Occipital lobe (tissue), 2 donors: Measurements from ENCODE around the gene OLFML3. TPM values are rescaled to one million over a fixed set of nuclear protein-coding genes. Genes with fewer than 3 reads are reported as not detected.
"Not testable (repeated sequence)": the region's sequence is repeated elsewhere in the genome, so short reads cannot be mapped to it uniquely, and the experiment has no call there.

Experiments used
- DNase-seq: peaks from one replicate; lab custom pipeline; 2025; lab: John Stamatoyannopoulos, UW
- total RNA-seq: library from RNA; depleted of rRNA; stranded (reverse); fragments of >200 nt; gene quantifications from one replicate; pipeline ENCODE4 v1.2.3, GENCODE V29; 2014

Gene OLFML3
- total RNA-seq, 1 donor from 2014 or later, result 22.5 TPM

GRCh38 chr1:113990961-113991360 lies 11.7 kb downstream of the OLFML3 start:
- DNase-seq, result no peak

- DNase-seq, result no peak
Observed at GRCh38 chr1:113991467-113991997, 12.3 kb downstream of the OLFML3 start.

- no peak for DNase-seq
Observed at GRCh38 chr1:113993072-113993471, 13.8 kb downstream of the OLFML3 start.

GRCh38 chr1:113993766-113994165 lies 14.5 kb downstream of the OLFML3 start:
- DNase-seq, result no peak

- DNase-seq, result no peak
Observed at GRCh38 chr1:113995382-113995781, 16.1 kb downstream of the OLFML3 start.

GRCh38 chr1:113998361-113998760 lies 19.1 kb downstream of the OLFML3 start:
- no peak for DNase-seq

DNA sequence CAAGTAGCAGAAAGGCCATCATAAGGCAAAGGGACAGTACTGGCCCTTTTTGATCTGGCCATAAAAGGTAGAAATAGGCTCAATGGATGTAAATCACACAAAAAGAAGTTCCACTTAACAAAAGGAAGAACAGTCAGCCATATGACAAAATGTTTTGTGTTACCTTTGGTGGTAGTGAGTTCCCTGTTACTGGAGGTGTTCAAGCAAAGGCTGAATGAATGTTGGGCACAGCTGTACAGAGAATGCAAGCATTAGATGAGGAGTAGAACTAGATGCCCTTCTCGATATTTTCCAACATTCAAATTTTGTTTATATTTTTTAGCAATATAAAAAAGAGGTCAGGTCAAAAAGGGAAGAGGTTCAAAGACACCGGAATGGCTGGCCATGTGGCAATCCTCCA lies 20.0 kb downstream of the OLFML3 start:
- DNase-seq, result no peak

GRCh38 chr1:113999799-114000198 lies 20.5 kb downstream of the OLFML3 start:
- no peak for DNase-seq

- DNase-seq, result no peak
Observed at GRCh38 chr1:114000406-114000805, 21.1 kb downstream of the OLFML3 start.

GRCh38 chr1:114002492-114003239 lies 23.4 kb downstream of the OLFML3 start:
- no peak for DNase-seq

DNA sequence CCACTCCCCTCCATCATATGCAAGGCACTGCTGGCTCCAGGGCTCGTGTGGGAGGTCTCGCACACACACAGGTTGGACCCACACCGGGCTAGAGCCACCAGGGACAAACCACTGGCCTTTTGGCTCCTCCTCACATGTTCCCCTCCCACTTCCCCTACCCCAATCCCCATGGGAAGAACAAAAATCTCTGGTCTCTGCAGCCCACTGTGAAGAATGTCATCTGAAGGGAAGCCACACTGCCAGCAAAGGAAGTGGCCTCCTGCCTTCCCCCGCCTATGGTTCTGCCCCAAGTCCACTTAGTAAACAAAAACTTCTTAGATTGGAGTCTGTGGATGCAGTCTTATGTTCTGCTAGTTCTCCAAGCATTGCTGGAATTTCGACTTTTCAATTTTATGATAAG lies 24.2 kb downstream of the OLFML3 start:
- DNase-seq, result no peak

- not testable (repeated sequence) for DNase-seq
Observed at GRCh38 chr1:114006825-114007224, 27.6 kb downstream of the OLFML3 start.

DNA sequence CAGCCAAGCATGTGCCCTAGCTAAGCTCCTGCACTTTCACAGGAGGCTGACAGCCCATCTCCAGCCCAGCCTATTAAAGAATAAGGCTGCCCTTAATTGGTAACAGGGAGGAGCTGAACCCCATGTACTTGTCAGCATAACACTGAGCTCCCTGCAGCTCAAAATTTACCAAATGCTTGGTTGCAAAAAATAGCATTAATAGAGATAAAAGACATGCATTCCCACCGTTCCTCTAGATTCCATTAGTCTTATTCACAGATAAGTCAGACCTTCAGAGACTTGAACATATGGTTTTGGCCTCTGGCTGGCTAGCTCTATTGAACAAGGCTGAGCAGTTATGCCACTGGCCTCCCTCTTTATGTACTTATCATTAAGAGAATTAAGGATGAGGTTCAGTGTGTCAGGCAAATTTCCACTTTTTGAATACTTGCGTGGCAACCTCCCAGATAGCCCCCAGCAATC lies 29.2 kb downstream of the OLFML3 start:
- DNase-seq, result no peak

GRCh38 chr1:114008993-114009392 lies 29.7 kb downstream of the OLFML3 start:
- DNase-seq, result no peak

- DNase-seq, result no peak
Observed at GRCh38 chr1:114009393-114009792, 30.1 kb downstream of the OLFML3 start.

GRCh38 chr1:114010433-114011184 lies 31.3 kb downstream of the OLFML3 start:
- no peak for DNase-seq

- DNase-seq, result no peak
Observed at GRCh38 chr1:114011796-114012195, 32.5 kb downstream of the OLFML3 start.

DNA sequence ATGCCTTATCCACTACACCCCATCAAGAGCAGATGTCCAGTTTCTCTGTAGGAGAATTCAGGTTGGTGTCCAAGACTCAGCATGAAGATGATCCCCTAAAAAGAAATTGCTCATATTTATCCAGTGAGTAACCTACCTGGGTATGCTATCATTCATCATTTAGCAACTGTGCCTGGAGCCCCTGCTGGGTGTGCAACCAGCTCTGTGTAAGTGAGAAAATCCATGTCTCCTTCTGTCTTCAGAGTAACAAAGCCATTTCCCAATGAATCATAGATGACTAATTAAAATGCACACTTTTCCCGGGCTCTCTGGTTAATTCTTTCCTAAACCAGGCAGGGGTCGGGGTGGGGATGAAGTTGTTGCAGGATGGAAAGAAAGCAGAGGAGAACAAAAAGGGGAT lies 35.8 kb downstream of the OLFML3 start:
- no peak for DNase-seq

DNA sequence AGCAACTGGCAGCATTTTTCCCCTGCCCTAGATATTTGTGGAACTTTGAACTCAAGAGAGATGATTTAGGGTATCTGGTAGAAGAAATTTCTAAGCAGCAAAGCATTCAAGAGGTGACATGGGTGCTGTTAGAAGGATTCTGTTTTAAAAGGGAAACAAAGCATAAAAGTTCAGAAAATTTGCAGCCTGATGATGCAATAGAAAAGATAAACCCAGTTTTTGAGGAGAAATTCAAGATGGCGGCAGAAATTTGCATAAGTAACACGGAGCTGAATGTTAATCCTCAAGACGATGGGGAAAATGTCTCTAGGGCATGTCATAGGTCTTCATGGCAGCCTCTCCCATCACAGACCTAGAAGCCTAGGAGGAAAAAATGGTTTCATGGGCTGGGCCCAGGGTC lies 40.5 kb downstream of the OLFML3 start:
- DNase-seq, result not testable (repeated sequence)

GRCh38 chr1:114021665-114022099 lies 42.4 kb downstream of the OLFML3 start:
- no peak for DNase-seq

DNA sequence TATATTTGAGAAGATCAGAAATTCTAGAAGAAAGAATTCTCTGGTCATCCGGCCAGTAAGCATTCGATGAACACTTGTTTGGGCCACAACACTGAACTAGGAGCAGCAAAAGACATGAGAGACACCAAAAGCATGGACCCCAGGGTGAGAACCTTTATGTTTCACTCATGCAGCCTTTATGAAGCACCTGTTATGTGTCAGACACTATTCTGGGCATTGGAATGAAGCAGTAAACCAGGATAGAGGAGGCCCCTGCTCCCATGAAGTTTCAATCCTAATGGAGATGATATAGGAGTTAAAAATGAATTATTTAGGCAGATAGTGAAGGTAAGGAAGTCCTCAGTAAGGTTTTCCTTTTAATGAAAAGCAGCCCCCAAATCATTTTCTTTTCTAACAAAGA lies 43.6 kb downstream of the OLFML3 start:
- DNase-seq, result no peak

DNA sequence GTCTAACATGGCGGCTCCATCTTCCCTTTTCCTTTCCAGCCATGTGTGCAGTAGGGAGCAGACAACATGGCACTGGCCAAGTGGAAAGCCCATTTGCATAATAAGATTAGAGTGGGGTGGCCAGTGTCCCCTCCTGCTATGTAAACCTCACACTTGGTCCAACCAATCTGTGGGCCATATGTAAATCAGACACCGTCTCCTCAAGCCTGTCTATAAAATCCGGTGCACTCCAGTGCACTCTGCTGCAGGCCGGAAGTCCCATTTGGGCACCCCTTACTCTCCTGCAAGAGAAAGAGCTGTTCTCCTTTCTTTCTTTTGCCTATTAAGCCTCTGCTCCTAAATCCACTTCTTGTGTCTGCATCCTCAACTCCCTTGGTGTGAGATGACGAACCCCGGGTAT lies 44.1 kb downstream of the OLFML3 start:
- no peak for DNase-seq

- DNase-seq, result no peak
Observed at GRCh38 chr1:114024049-114024448, 44.8 kb downstream of the OLFML3 start.
